Measurements from ENCODE around the gene MUC3A. TPM values are rescaled to one million over a fixed set of nuclear protein-coding genes. Genes with fewer than 3 reads are reported as not detected.

Gene MUC3A
- total RNA-seq, 1 experiment from 2014 or later, result 29.2 TPM

- Histone ChIP-seq H2AK5ac (ENCODE audit: insufficient read length, low read length) (no peak overlapping the region), H2BK15ac (ENCODE audit: low read depth, low read length) (no peak overlapping the region), H3K23ac (ENCODE audit: insufficient read length, low read depth, low read length) (no peak overlapping the region), H3K27me3 (ENCODE audit: insufficient read depth, low read length) (no peaks in the 10 kb centered on the region), H3K4ac (ENCODE audit: low read depth, low read length) (no peak overlapping the region), H2BK5ac (ENCODE audit: insufficient read length, low read length) (no peak overlapping the region), H4K8ac (replicated peaks; ENCODE audit: insufficient read length, low read depth, low read length) (no peak overlapping the region), H3K4me2 (ENCODE audit: insufficient read depth, insufficient read length, low read length) (no peak overlapping the region), H3K79me1 (ENCODE audit: insufficient read depth, low read depth, low read length, poor library complexity, severe bottlenecking) (no peaks in the 10 kb centered on the region), H3T11ph (ENCODE audit: low read length) (no peak overlapping the region), H4K5ac (ENCODE audit: insufficient read length, low read depth, low read length) (no peak overlapping the region), H3K23me2 (ENCODE audit: insufficient read length, low read depth, low read length, poor library complexity, severe bottlenecking) (no peaks in the 10 kb centered on the region), H3K14ac (ENCODE audit: insufficient read depth, low read length) (no peak overlapping the region), H2BK12ac (ENCODE audit: insufficient read length, low read depth, low read length) (no peak overlapping the region), H4K20me1 (ENCODE audit: control insufficient read depth, insufficient read depth, insufficient read length) (no peaks in the 10 kb centered on the region), H3K4me1 (ENCODE audit: insufficient read depth, low read length) (peaks cover 8% of the 10 kb centered on the region; the same call in 1 of the 2 replicates), H4K91ac (ENCODE audit: insufficient read length, low read depth, low read length) (no peak overlapping the region), H2BK120ac (ENCODE audit: low read depth, low read length, poor library complexity, severe bottlenecking) (no peak overlapping the region), H2AFZ (ENCODE audit: low read length) (no peak overlapping the region), H3K9me3 (ENCODE audit: control insufficient read depth, low read depth, low read length) (no peaks in the 10 kb centered on the region), H3K56ac (ENCODE audit: insufficient read length, low read depth, low read length) (no peak overlapping the region), H3K18ac (ENCODE audit: insufficient read length, low read depth, low read length) (no peak overlapping the region), H2BK20ac (ENCODE audit: low read depth, low read length, poor library complexity, severe bottlenecking) (no peak overlapping the region), H3K79me2 (ENCODE audit: insufficient read depth, low read length) (no peaks in the 10 kb centered on the region), H3K27ac (ENCODE audit: insufficient read length, low read depth, low read length) (no peak overlapping the region), H3K9ac (ENCODE audit: extremely low read depth, insufficient read length, low read length) (no peak overlapping the region)
- H3K9me3 Mint-ChIP-seq, result peaks cover 12 to 13% of the 10 kb centered on the region in 2 experiments
- peaks cover 4% of the 10 kb centered on the region; the same call in 1 of the 2 replicates for H3K27me3 Mint-ChIP-seq (ENCODE audit: low read depth)
- H3K4me3 Mint-ChIP-seq, result no peak overlapping the region
- TF ChIP-seq CTCF (conservative IDR thresholded peaks at IDR 0.05), result no peak
- H3K36me3 Mint-ChIP-seq (ENCODE audit: insufficient read depth in 1 of 3, low read depth in 3 of 3), result peaks cover 5 to 12% (median 9%) of the 10 kb centered on the region in 3 experiments
- no peak for DNase-seq
- WGBS (ENCODE audit: extremely low coverage, insufficient read length, low lambda C conversion rate), result no CpG with 5 or more reads among the region's 5 CpGs
- H3K4me1 Mint-ChIP-seq, result peaks cover 36 to 46% of the 10 kb centered on the region in 2 experiments
- H3K27ac Mint-ChIP-seq, result no peak overlapping the region
These were observed 1.5 kb upstream of the MUC3A start for GRCh38 chr7:100947792-100948191.

All from H9 (cell line).